ENCODE data around the gene MYOC.
A peak's percentile ranks its signal among the peaks of the same experiment; 100 is the strongest.
"Not testable (repeated sequence)": the region's sequence is repeated elsewhere in the genome, so short reads cannot be mapped to it uniquely, and the experiment has no call there.

The MYOC gene

DNA sequence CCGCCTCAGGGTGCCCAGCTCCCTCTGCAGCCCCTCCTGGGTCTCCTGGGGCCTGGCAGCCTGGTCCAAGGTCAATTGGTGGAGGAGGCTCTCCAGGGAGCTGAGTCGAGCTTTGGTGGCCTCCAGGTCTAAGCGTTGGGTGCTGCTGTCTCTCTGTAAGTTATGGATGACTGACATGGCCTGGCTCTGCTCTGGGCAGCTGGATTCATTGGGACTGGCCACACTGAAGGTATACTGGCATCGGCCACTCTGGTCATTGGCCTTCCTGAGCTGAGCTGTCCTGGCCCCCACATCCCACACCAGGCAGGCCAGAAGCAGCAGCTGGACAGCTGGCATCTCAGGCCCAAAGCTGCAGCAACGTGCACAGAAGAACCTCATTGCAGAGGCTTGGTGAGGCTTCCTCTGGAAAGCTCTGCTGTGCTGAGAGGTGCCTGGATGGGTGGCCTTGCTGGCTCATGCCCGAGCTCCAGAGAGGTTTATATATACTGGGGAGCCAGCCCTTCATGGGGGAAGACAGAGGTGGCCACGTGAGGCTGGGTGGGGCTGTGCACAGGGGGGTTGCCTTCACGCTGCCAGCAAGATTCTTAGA lies at the start of gene MYOC:
MYOC (minus strand) TSS at position 455 of the 589 bp plus-strand sequence; CDS start at position 378, 77 bp downstream.
- DNase-seq, result no peak

DNA sequence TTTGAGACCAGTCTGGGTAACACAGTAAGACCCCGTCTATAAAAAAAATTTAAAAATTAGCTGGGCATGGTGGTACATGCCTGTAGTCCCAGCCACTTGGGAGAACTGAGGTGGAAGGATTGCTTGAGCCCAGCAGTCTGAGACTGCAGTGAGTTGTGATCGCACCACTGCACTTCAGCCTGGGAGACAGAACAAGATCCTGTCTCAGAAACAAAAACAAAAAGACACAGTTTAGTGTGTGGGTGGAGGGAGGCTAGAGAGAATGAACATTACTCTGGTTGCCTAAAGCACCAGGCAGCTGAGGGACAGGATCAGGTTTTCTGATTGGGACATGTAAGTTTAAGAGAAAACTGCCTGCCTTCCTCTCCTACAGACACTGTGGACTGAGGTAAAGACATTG lies 47.0 kb upstream of the MYOC start:
- no peak for DNase-seq

DNA sequence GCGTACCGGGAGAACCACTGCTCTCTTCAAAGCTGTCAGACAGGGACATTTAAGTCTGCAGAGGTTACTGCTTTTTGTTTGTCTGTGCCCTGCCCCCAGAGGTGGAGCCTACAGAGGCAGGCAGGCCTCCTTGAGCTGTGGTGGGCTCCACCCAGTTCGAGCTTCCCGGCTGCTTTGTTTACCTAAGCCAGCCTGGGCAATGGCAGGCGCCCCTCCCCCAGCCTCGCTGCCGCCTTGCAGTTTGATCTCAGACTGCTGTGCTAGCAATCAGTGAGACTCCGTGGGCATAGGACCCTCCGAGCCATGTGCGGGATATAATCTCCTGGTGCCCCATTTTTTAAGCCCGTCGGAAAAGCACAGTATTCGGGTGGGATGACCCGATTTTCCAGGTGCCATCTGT lies 43.3 kb upstream of the MYOC start:
- DNase-seq, result not testable (repeated sequence)

DNA sequence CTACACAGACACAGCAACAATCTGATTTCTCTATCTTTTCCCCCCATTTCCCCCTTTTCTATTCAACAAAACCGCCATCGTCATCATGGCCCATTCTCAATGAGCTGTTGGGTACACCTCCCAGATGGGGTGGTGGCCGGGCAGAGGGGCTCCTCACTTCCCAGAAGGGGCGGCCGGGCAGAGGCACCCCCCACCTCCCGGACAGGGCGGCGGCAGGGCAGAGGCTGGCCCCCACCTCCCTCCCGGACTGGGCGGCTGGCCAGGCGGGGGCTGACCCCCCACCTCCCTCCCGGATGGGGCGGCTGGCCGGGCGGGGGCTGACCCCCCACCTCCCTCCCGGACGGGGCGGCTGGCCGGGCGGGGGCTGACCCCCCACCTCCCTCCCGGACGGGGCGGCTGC lies 41.1 kb upstream of the MYOC start:
- DNase-seq, result not testable (repeated sequence)

DNA sequence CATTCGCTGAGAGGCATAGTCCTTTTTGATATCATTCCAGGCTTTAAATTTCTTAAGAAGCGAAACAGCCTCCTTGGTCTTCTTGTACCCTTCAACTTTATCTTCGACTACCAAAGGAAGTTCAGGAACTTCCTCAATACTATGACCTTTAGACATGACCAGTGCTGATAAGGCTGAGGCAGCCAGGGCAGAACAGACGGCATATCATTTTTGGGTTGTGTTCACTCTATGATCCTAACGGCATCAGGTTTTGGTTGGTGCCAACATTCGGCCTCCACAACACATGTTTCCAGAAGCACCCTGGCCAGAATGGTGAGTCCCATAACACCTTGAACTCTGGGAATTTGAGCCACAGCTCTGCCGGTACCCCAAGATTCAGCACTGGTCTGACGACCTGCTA lies 31.4 kb upstream of the MYOC start:
- peak; percentile 90 for DNase-seq

DNA sequence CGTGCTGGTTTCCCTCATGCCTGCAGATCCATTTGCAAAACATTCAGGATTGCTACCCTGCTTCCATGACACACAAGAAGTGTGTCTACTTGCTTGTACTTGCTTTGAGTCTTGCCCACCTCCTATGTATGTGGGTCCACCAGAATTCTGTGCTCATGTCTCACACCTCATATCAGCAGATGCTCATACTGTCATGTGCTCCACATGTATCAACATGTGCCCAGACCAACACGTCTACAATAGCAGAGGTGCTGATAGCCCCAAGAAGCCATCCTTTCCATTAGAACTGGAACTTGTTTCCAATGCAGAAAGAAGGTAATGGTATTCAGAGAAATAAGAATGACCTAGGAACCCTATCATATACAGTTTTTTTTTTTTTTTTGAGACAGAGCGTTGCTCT lies 27.9 kb upstream of the MYOC start:
- no peak for DNase-seq

DNA sequence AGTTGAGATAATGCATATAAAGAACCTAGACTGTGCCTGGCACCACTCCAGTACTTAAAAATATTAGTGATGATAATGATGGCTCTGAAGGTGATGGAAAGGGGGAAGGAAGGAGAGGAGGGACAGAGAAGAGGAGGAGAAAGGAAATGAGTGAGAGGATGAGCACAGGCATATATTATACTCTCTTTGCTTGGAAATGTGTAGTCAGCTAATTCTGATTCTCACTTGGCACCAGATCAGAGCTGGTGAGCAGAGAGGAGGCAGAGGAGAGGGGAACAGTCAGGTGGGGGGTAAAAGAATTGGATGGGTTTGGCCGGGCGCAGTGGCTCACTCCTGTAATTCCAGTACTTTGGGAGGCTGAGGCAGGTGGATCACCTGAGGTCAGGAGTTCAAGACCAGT lies 24.3 kb upstream of the MYOC start:
- DNase-seq, result no peak

DNA sequence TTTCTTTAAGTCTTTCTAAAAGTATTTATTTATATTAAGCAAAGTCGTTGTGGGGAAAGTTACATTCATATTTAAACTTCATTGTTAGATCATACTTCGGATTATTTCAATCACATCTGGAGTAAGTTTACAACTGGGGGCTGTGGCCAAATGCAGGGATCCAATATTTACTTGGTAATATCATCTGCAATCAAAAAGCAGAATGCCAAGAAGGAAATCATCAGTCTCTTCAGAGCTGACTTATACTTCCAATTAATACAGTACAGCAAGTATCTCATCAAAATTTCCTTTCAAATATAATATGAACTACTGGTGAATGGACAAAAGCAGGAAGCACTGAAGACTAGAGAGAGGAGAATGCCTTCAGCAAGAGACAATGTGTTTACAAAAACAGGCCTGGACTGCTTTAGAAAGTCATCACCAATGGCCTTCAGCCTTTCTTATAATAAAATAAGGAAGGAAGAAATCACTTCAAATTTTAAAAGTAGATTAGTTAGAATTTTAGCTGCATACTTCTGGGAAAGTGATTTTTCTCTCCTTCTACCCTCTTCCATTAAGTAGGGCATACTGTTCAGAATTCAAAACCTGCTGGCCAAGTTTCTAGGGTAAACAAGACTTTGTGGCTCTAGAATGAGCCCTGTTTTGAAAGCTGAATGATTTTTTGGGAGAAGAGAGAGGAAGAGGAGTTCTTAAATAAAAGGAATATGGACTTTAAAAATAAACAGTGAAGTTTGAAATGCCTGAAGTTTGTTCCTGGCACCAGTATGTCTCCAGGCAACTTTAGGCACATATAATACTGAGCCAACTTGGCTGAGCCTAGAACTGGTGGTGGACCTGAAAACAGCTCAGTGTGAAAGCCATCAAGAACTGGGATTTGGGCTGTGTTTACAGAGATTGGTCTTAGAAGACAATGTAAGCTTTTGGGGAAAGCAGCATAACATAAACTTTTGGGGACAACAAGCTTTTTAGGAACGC lies 22.2 kb upstream of the MYOC start:
- no peak for DNase-seq

DNA sequence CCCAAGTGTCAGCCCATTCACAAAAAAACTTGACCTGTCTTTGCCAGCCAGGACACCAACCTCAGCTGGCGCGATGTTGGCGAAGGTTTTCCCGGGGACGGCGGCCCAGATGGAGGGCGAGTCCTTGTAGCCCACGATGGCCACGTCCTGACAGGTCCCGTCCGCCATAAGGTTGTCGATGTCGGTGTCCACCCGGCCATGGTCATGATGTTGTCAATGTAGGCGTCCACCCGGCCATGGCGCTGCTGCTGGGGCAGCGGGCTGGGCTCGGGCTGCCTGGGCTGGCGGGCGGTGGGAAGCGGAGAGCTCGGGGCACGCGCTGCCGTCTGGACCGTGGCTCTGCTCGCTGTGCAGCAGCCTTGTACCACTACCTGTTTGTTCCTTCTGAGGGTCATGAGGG lies 18.3 kb upstream of the MYOC start:
- no peak for DNase-seq

DNA sequence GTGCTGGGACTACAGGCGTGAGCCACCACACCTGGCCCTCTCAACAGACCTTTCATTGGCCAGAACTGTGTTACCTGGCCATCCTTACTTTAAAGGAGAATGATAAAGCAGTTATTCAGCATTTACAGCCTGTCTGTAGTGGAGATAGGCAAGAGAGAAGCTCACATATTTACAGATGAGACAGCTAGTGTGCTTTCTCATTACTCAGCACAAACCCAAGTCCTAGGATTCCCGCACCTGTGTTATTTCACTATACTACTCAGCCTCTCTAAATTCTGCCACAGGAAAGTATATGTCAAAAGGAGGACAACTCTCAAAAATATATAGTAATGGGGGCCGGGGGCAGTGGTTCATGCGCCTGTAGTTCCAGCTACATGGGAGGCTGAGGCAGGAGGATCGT lies 15.9 kb upstream of the MYOC start:
- no peak for DNase-seq

DNA sequence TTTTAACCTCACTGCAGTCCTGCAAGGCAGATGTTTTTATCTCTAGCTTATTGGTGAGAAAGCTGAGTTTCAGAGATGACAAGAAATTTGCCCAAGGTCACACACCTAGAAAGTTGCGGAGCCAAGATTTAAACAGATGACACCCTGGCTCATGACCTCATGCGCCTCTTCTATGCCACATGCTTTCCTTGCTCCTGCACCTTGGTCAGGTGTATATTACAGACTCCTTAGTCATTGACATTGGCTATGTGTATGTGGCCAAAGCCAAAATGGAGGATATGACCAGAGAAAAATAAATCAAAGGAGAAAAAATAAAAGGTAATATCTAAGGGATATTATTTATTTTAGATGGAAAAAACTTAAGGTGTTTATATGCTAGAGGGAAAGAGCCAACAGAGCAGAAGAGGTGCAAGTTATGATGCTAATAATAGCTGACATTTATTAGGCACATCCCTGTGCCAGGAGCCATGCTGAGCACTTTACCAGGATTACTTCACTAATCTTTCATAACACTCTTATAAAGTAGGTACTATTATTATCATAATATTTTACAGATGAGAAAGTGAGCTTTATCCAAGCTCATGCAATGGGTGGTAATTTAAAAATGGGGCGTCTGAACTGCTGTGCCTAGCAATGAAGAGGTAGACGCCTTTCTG lies 13.8 kb upstream of the MYOC start:
- no peak for DNase-seq

DNA sequence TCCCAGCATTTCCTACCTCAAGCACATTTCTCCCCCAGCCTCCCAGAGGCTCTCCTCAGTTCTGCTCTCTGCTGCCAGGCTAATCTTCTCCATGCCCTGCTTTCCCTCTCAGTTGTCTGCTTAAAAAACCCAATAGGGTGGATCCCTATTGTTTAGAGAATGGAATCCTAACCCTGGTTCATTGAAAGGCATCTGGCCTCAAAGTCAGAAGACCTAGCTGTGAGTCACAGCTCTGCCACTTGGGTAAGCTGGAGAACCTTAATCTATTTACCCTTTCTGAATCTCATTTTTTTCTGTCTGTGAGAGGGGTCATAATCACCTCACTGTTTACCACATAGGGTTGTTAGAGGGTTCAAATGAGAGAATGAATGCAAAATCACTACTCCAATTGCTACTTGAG lies 12.5 kb upstream of the MYOC start:
- no peak for DNase-seq

DNA sequence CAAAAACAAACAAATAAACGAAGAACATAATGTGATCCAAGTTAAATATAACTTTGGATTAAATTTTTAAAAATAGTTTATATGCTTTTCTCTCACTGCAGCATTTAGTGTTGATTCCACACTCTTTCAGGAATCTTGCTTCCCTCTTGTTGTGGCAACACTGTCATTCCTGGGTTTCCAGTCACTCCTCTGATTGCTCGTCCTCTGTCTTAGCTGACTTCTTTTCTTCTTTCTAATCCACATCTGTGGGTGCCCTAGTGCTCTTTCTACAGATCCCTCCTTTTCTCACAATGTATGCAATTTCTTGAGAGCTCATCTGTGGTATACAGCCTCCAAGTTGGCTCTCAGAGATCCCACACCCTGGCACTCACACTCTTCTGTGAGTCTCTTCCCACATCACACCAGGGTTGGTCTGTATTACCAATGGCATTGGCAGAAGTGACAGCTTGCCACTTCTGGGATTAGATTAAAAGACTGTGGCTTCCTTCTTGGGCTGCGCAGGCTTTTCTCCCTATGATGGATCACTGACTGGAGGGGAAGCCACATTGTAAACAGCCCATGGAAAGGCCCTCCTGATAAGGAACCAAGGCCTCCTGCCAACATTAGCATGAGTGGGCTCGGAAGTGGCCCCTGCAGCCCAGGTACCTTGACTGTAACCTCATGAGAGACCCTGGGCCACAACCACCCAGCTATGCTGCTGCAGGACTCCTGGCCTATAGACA lies 11.5 kb upstream of the MYOC start:
- no peak for DNase-seq

DNA sequence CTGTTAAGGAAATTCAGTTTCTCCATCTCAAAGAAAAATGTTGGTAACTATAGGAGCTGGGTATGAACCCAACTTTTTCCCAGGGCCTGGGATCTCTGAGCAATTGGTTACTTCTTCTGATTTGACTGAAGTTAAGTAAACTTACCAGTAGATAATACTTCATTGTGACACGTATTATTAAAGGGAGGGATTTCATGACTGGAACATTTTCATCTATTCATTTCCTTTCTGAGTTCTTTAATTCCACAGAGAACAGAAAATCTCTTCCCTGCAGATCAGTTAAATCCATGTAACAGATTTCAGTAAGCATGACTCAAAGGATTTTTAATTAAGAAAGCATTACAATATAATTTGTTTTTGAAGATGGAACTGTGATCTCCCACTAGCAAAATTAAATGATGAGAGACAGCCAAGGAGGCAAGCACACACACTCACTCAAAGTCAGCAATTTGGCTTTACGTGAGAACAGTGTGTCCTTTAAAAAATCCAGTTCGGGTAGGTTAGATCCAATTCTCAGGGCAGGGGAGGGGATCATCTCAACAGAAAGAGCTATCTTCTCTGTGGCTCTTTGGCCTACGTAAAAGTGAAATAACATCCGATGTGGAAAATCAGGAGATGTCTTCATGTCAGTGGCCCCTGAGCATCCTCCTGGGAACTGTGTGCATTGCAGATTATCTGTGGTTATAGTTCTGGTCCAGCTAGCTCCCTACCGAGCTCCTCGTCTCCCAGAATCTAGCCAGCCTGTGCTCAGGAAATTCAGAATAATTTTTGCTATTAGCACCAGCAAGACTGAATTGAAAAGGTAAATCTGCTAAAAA lies 10.8 kb upstream of the MYOC start:
- DNase-seq, result no peak

DNA sequence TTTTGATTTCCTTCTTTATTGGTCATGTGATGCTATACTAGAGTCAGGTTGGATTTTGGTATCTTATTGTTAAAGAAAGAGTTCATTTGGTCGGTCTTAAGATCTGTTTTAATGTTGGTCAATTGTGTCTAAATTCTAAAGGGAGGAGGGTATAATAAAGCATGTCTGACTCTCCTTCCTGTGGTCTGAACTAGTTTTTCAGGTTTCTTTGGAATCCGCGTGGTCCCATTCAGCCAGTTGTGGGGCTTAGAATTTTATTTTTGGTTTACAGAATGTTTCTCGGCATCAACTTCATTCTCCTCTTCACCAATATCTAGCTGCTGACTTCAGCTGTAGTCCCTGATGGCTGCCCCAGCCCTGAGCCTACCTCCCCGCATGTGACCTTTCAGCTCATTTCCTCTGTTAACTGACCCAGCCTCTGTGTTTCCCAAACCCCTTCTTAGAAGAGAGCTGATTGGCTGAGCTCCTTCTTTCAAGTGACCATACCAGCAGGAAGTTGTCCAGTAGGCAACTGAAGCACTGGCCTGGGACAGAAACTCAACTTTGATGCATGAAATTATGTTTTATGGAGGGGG lies 8.7 kb upstream of the MYOC start:
- no peak for DNase-seq

DNA sequence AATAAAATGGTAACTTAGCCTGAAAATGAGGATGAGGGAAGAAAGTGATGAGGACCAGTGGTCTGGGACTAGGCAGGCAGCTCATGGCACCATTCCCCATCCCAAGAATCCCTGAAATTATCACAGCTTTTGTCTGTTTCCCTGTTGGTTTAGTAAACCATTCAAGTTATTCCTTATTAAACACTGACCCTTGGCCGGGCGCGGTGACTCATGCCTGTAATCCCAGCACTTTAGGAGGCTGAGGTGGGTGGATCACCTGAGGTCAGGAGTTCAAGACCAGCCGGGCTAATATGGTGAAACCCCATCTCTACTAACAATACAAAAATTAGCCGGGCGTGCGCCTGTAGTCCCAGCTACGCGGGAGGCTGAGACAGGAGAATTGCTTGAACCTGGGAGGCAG lies 3.7 kb upstream of the MYOC start:
- not testable (repeated sequence) for DNase-seq

DNA sequence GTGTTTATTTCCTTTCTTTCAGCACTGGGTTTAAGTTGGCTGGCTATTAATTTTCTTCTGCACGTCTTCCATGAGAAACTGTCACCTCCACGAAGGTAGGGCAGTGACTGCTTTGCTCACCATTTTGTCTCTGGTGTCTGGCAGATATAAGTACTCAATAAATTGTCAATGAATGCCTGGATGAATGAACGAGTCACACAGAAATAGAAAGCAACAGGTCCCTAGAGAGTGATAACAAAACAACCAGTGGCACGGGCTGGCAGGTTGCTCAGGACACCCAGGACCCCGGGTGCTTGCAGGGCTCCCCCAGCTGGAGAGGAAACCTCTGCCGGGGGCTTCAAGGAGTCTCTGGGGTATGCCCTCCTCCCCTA lies 3.2 kb upstream of the MYOC start:
- DNase-seq, result no peak

DNA sequence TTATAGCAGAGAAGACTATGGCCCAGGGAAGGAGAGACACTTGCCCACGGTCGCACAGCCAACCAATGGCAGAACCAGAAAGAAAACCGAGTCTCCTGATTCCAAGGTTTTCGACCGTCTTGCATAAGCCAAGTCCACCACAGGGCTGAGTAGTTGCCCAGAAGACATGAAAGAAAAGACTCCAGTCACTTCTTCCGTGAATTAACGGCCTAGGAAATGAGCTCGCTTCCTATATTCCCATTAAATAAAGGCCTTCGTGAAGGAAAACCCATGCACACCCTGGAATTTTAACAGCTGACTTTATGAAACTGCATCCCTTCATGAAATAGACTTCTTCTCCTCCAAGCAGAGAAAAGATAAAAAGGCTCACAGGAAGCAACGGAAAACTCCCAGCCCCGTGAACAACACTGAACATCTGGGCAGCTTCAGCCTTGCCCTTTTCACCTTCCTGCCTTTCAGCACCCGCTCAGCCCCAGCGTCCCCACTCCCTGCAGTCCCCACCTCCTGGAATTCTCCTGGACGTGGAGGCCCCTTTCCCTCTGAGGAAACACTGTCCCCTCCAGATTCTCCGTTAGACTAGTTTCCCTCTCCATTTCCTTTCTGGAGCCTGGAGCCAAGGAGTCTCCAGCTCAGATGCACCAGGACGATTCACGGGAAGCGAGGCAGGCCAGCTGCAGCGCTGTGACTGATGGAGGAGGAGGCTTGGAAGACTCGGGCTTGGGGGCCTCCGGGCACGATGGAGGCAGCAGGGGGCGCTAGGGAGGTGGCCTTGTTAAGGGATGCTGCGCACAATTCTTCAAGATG lies 2.7 kb upstream of the MYOC start:
- DNase-seq, result peak; percentile 91

DNA sequence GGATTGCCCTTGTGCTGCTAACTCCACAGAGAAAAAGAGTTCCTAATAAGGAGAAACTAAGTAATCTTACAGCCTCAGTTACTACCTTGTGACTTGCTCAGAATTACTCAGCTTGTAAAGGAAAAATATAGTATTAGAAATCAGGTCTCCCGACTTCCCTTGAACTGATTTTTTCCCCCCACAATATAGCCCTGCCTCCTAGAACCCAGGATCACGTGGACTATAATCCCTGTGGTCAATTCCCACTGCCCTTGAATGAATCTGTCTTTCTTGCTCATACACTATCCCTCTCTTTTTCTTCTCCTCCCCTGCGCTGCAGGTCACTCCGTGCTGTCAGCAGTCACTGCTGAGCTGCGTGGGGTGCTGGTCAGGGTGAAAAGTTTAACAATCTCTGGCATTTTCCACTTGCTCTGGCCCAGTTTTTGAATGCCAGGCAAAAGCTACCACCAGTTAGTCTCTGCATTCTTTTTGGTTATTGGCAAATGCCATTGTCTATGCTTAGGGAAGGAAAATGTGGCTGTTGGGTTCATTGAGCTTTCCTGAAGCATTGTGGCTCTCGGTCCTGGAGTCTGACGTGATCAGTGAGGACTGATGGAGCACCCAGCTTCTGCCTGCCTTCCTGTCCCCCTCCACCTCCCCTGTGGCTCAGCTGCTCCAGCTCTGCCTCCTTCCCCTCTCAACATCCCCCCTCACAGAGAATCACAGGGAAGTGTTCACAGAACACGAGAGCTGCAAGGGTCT lies 1.9 kb upstream of the MYOC start:
- no peak for DNase-seq

DNA sequence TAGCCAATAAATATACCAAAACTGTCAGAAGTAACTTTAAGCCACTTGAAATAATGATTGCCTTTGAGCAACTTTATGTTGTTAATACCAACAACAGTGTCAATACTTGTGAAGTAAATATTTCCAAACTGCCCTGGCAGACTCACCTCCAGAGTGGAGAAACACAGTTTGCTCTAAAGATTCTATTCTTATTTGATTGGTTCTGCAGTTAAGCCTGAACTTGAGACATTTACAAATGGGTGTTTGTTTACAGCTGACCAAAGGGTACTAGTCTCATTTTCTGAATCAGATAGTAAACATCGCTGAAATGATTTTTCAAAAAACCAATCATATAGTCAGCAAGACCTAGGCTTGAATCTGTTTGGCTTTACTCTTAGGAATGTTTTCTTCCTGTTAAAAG lies 1.3 kb upstream of the MYOC start:
- DNase-seq, result no peak

DNA sequence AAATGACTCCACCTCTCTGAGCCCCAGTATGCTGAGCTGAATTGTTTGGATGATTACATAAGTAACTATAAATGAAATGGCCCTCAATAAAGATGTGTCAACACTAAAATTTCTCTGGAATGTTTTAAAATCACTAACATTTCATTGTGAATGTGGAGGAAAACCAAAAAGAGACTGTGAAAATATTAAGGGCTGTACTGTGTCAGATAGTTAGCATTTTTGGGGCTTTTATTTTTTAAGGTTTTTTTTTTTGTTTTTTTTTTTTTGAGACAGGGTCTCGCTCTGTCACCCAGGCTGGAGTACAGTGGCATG lies 6.3 kb downstream of the MYOC start:
- no peak for DNase-seq

Data from OCI-M1 (cell line).